Activated CD8-positive, alpha-beta T cell treated with anti-CD3 and anti-CD28 coated beads for 36 hours (primary cell): ENCODE results near the gene SLC34A2. TPM values are rescaled to one million over a fixed set of nuclear protein-coding genes. Genes with fewer than 3 reads are reported as not detected.

ENCODE experiments used
- ATAC-seq: fragments of 200-7000 bp; cut with Tn5 transposase; one replicate; pipeline ENCODE4 v1.10.0; 2021; ENCODE audit warnings: mild to moderate bottlenecking, moderate library complexity
- CTCF ChIA-PET: fragments of 350-600 bp; sonication (Branson Sonifier 250); formaldehyde crosslinking; loops from one replicate; lab custom pipeline; 2021; ENCODE audit warnings: antibody characterized with exemption; lab: Charles Lee
- POLR2A ChIA-PET: fragments of 350-600 bp; sonication (Branson Sonifier 250); formaldehyde crosslinking; loops from one replicate; lab custom pipeline; 2021; ENCODE audit warnings: antibody characterized with exemption; lab: Charles Lee
- DNase-seq: peaks from one replicate; pipeline ENCODE4 v3.0.0-alpha.2; 2020
- H3K27ac Mint-ChIP-seq: one replicate; pipeline ENCODE4 v1.8.0; 2021; ENCODE audit warnings: mild to moderate bottlenecking, mixed read lengths
- H3K27me3 Mint-ChIP-seq: one replicate; pipeline ENCODE4 v1.8.0; 2021; ENCODE audit warnings: mixed read lengths
- H3K36me3 Mint-ChIP-seq: one replicate; pipeline ENCODE4 v1.8.0; 2021; ENCODE audit warnings: low read depth, mixed read lengths
- H3K4me1 Mint-ChIP-seq: one replicate; pipeline ENCODE4 v1.8.0; 2021; ENCODE audit warnings: low read depth, mixed read lengths
- H3K4me3 Mint-ChIP-seq: one replicate; pipeline ENCODE4 v1.8.0; 2021; ENCODE audit warnings: mild to moderate bottlenecking, moderate library complexity, mixed read lengths
- H3K9me3 Mint-ChIP-seq: one replicate; pipeline ENCODE4 v1.8.0; 2021; ENCODE audit warnings: mixed read lengths
- CTCF ChIP-seq: fragments of 200-600 bp; IDR thresholded peaks from one replicate; pipeline ENCODE4 v1.8.0; 2022; ENCODE audit warnings: antibody characterized with exemption, mild to moderate bottlenecking
- intact Hi-C: fragments of 100-400 bp; cut with micrococcal nuclease; formaldehyde crosslinking; loops from one replicate; pipeline ENCODE4 v1.10.0; 2022
- total RNA-seq, 2 experiments: library from RNA; stranded (reverse); gene quantifications; one replicate each; pipeline ENCODE4 v1.2.3, GENCODE V29; 2021

SLC34A2 gene
- total RNA-seq, 2 experiments from 2014 or later = not detected

- no peak overlapping the region for H3K4me3 Mint-ChIP-seq
- no peak for TF ChIP-seq CTCF
- ChIA-PET POLR2A (interaction anchor here (0.6 kb wide), 1 partner anchor 907 kb away, joined by 3 read pairs; no protein-coding TSS in a partner anchor), CTCF (interaction anchor here (1.3 kb wide), 1 partner anchor 131 kb away, joined by 3 read pairs; no protein-coding TSS in a partner anchor)
- H3K27me3 Mint-ChIP-seq = peaks cover 5% of the 10 kb centered on the region
- H3K4me1 Mint-ChIP-seq = no peaks in the 10 kb centered on the region
- DNase-seq (no peak), ATAC-seq (no peak)
- H3K9me3 Mint-ChIP-seq = no peaks in the 10 kb centered on the region
- H3K36me3 Mint-ChIP-seq = no peaks in the 10 kb centered on the region
- H3K27ac Mint-ChIP-seq = no peak overlapping the region
- intact Hi-C loops = no loop called here
These were observed 34.4 kb upstream of the SLC34A2 start for GRCh38 chr4:25621027-25621930.

- ChIA-PET POLR2A (no interaction called here), CTCF (no interaction called here)
- no peaks in the 10 kb centered on the region for H3K36me3 Mint-ChIP-seq
- DNase-seq (no peak), ATAC-seq (no peak)
- intact Hi-C loops = no loop called here
- no peaks in the 10 kb centered on the region for H3K9me3 Mint-ChIP-seq
- TF ChIP-seq CTCF = no peak
- H3K4me1 Mint-ChIP-seq = no peaks in the 10 kb centered on the region
- no peak overlapping the region for H3K27ac Mint-ChIP-seq
- H3K4me3 Mint-ChIP-seq = no peak overlapping the region
- H3K27me3 Mint-ChIP-seq = peaks cover 5% of the 10 kb centered on the region
These were observed 31.0 kb upstream of the SLC34A2 start for GRCh38 chr4:25624616-25625015.

- peaks cover 2% of the 10 kb centered on the region for H3K27me3 Mint-ChIP-seq
- no peak for DNase-seq
- intact Hi-C loops = no loop called here
- H3K4me1 Mint-ChIP-seq = no peaks in the 10 kb centered on the region
- no peak for TF ChIP-seq CTCF
- CTCF ChIA-PET = no interaction called here
- H3K27ac Mint-ChIP-seq = no peak overlapping the region
- no peaks in the 10 kb centered on the region for H3K36me3 Mint-ChIP-seq
- ATAC-seq = no peak
- POLR2A ChIA-PET = no interaction called here
- H3K4me3 Mint-ChIP-seq = no peak overlapping the region
- H3K9me3 Mint-ChIP-seq = no peaks in the 10 kb centered on the region
These were observed 27.2 kb upstream of the SLC34A2 start for GRCh38 chr4:25628451-25628850.

- Mint-ChIP-seq H3K27me3 (no peaks in the 10 kb centered on the region), H3K4me3 (no peak overlapping the region), H3K36me3 (no peaks in the 10 kb centered on the region), H3K27ac (no peak overlapping the region), H3K9me3 (no peaks in the 10 kb centered on the region), H3K4me1 (no peaks in the 10 kb centered on the region)
- POLR2A ChIA-PET = no interaction called here
- TF ChIP-seq CTCF = no peak
- intact Hi-C loops = no loop called here
- ATAC-seq = no peak
- no peak for DNase-seq
- CTCF ChIA-PET = no interaction called here
These were observed 23.5 kb upstream of the SLC34A2 start for GRCh38 chr4:25632135-25632534.

GRCh38 chr4:25633541-25633940 lies 22.1 kb upstream of the SLC34A2 start:
- no peaks in the 10 kb centered on the region for H3K36me3 Mint-ChIP-seq
- no peak for DNase-seq
- intact Hi-C loops = no loop called here
- ChIA-PET CTCF (no interaction called here), POLR2A (no interaction called here)
- no peaks in the 10 kb centered on the region for H3K4me1 Mint-ChIP-seq
- no peak for TF ChIP-seq CTCF
- H3K27ac Mint-ChIP-seq = no peak overlapping the region
- no peak for ATAC-seq
- no peaks in the 10 kb centered on the region for H3K9me3 Mint-ChIP-seq
- no peaks in the 10 kb centered on the region for H3K27me3 Mint-ChIP-seq
- H3K4me3 Mint-ChIP-seq = no peak overlapping the region
